Colonic mucosa (tissue), 4 donors: ENCODE results near the gene UBP1. TPM values are rescaled to one million over a fixed set of nuclear protein-coding genes. Genes with fewer than 3 reads are reported as not detected.
"Not testable (repeated sequence)": the region's sequence is repeated elsewhere in the genome, so short reads cannot be mapped to it uniquely, and the experiment has no call there.

Source experiments
- DNase-seq: peaks from one replicate; pipeline ENCODE4 v3.0.0-alpha.2; 2020
- H3K27ac ChIP-seq: fragments of 200-600 bp; one replicate; pipeline ENCODE4 v1.8.0; 2021
- H3K27me3 ChIP-seq: fragments of 200-600 bp; one replicate; pipeline ENCODE4 v1.8.0; 2021
- H3K36me3 ChIP-seq: fragments of 200-600 bp; one replicate; pipeline ENCODE4 v1.8.0; 2021
- H3K4me1 ChIP-seq: fragments of 200-600 bp; one replicate; pipeline ENCODE4 v1.8.0; 2021; ENCODE audit warnings: mild to moderate bottlenecking
- H3K4me3 ChIP-seq: fragments of 200-600 bp; one replicate; pipeline ENCODE4 v1.8.0; 2021
- H3K9ac ChIP-seq, 2 donors: one replicate each; pipeline ENCODE4 v1.7.0; 2013; ENCODE audit warnings: control low read depth in 2 of 2, low read depth in 2 of 2, low read length in 2 of 2
- H3K9me3 ChIP-seq: fragments of 200-600 bp; one replicate; pipeline ENCODE4 v1.8.0; 2021
- intact Hi-C: fragments of 100-400 bp; cut with DNase I; formaldehyde crosslinking; loops from one replicate; pipeline ENCODE4 v1.14.1; 2022
- total RNA-seq, 2 donors: library from RNA; stranded (reverse); fragmentation: NEBNext Ultra II Directional in 1 of 2; extraction: Animal tissue kit (Norgen Biotek cat#: 25700) in 1 of 2; gene quantifications; one replicate each; pipeline ENCODE4 v1.2.1, GENCODE V29; 2021
- TF ChIP-seq, protein P1 (sequence below): fragments of 200-600 bp; IDR thresholded peaks from one replicate; pipeline ENCODE4 v1.8.0; 2022; ENCODE audit warnings: antibody characterized with exemption, mild to moderate bottlenecking
- donor health status: healthy.
- donor health status: DM: no; HTN: no; CAD: no.
- donor health status: DM: no; HTN: no; CAD: no.

UBP1 gene
- total RNA-seq, 2 donors from 2014 or later = 68.2 to 71.4 TPM

DNA sequence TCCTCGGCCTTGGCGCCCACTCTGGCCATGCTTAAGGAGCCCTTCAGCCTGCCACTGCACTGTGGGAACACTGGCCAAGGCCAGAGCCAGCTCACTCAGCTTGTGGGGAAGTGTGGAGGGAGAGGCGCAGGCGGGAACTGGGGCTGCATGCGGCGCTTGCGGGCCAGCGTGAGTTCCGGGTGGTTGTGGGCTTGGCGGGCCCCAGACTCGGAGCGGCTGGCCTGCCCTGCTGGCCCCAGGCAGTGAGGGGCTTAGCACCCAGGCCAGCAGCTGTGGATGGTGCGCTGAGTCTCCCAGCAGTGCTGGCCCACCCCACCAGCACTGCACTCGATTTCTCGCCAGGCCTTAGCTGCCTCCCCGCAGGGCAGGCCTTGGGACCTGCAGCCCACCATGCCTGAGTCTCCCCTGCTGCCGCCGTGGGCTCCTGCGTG is 13.1 kb upstream of the UBP1 start:
- DNase-seq = no peak
- no peaks in the 10 kb centered on the region for H3K27me3 ChIP-seq
- H3K4me1 ChIP-seq = no peaks in the 10 kb centered on the region
- H3K36me3 ChIP-seq = no peaks in the 10 kb centered on the region
- intact Hi-C loops = no loop called here
- H3K9me3 ChIP-seq = no peaks in the 10 kb centered on the region
- no peak overlapping the region for H3K9ac ChIP-seq
- TF ChIP-seq, protein P1, sequence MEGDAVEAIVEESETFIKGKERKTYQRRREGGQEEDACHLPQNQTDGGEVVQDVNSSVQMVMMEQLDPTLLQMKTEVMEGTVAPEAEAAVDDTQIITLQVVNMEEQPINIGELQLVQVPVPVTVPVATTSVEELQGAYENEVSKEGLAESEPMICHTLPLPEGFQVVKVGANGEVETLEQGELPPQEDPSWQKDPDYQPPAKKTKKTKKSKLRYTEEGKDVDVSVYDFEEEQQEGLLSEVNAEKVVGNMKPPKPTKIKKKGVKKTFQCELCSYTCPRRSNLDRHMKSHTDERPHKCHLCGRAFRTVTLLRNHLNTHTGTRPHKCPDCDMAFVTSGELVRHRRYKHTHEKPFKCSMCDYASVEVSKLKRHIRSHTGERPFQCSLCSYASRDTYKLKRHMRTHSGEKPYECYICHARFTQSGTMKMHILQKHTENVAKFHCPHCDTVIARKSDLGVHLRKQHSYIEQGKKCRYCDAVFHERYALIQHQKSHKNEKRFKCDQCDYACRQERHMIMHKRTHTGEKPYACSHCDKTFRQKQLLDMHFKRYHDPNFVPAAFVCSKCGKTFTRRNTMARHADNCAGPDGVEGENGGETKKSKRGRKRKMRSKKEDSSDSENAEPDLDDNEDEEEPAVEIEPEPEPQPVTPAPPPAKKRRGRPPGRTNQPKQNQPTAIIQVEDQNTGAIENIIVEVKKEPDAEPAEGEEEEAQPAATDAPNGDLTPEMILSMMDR = no peak
- no peak overlapping the region for H3K27ac ChIP-seq
- H3K4me3 ChIP-seq = no peak overlapping the region

DNA sequence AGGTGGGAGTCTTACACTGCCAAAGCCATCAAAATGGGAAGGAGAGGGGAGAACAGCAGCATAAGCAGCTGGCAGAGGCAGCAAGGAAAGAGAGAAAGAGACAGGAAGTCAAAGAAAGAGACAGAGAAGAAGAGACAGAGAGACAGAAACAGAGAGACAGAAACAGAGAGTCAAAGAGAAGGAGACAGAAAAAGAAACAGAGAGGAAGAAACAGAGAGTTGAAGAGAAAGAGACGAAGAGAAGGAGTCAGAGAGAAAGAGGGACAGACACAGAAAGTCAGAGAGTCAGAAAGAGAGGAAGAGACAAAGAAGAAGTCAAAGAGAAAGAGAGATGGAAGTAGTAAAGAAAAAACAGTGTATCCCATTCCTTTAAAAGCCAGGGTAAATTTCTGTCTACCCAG is 11.8 kb upstream of the UBP1 start:
- H3K9ac ChIP-seq, H3K4me3 ChIP-seq, intact Hi-C loops, H3K36me3 ChIP-seq, H3K4me1 ChIP-seq, H3K9me3 ChIP-seq, H3K27me3 ChIP-seq, DNase-seq, H3K27ac ChIP-seq: not testable (repeated sequence)

DNA sequence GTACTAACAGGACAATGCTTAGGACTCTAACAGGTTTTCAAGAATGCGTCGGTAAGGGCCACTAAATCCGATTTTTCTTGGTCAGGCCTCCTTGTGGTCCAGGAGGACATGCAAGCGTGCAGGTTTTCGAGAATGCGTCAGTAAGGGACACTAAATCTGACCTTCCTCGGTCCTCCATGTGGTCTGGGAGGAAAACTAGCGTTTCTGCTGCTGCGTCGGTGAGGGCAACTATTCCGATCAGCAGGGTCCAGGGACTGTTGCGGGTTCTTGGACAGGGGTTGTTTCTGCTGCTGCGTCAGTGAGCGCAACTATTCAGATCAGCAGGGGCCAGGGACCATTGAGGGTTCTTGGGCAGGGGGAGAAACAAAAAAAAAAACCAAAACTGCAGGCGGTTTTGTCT is 7.8 kb upstream of the UBP1 start:
- no peaks in the 10 kb centered on the region for H3K36me3 ChIP-seq
- intact Hi-C loops = no loop called here
- no peak overlapping the region for H3K4me3 ChIP-seq
- no peak overlapping the region for H3K27ac ChIP-seq
- no peaks in the 10 kb centered on the region for H3K27me3 ChIP-seq
- H3K9ac ChIP-seq = no peak overlapping the region
- H3K9me3 ChIP-seq = no peaks in the 10 kb centered on the region
- TF ChIP-seq, protein P1 = no peak
- H3K4me1 ChIP-seq = no peaks in the 10 kb centered on the region
- no peak for DNase-seq

- H3K27me3 ChIP-seq, H3K9me3 ChIP-seq, H3K36me3 ChIP-seq, H3K9ac ChIP-seq, intact Hi-C loops, H3K4me1 ChIP-seq, H3K27ac ChIP-seq, DNase-seq, H3K4me3 ChIP-seq: not testable (repeated sequence)
These were observed 7.0 kb upstream of the UBP1 start for GRCh38 chr3:33447256-33447625.

DNA sequence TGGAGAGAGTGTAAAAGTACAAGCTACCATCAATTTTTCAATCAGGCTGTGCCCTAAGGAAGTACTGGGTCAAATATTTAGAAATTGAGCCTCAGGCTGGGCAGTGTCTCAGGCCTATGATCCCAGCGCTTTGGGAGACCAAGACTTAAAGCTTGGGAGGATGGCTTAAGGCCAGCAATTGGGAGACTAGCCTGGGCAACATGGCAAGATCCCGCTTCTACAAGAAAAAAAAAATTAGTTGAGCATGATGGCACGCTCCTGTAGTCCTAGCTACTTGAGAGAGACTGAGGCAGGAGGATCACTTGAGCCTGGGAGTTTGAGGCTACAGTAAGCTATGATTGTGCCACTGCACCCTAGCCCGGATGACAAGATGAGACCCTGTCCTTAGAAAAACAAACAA is 2.0 kb upstream of the UBP1 start:
- TF ChIP-seq, protein P1 = no peak
- Histone ChIP-seq H3K27me3 (no peaks in the 10 kb centered on the region), H3K27ac (peak overlapping the region; percentile 100), H3K36me3 (no peaks in the 10 kb centered on the region), H3K4me1 (peaks cover 3% of the 10 kb centered on the region), H3K4me3 (no peak overlapping the region), H3K9me3 (no peaks in the 10 kb centered on the region), H3K9ac (no peak overlapping the region)
- no peak for DNase-seq
- intact Hi-C loops = no loop called here

DNA sequence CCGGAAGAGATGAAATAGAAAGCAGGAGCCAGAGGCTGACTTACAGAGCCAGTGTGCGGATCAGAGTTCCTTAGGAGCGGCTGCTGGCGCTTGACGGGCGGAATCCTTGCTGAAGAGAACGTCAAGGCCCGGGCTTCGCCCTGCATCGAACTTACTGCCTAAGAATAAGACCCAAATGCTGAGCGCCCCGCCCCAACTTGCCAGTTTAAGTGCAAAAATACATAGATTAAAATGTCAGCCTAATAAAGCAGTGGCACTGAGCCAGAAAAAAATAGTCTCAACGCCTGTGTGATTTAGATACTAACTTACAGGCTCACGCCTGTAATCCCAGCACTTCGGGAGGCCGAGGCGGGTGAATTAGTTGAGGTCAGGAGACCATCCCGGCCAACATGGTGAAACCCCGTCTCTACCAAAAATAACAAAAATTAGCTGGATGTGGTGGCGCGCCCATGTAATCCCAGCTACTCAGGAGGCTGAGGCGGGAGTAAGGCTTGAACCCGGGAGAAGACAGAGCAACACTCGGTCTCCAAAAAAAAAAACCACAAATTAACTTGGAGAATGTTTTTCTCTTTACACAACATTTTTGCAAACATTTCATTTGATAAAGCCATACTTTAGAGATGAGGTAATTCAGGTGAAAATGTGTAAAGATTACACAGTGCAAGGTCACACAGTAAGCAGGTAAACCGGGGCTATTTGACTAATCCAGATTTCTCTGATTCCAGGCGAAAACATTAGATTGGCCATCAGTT is 1.2 kb upstream of the UBP1 start:
- Histone ChIP-seq H3K4me1 (peaks cover 5% of the 10 kb centered on the region), H3K27ac (peak overlapping the region; percentile 100), H3K4me3 (peak overlapping the region; percentile 64), H3K36me3 (no peaks in the 10 kb centered on the region), H3K27me3 (no peaks in the 10 kb centered on the region), H3K9ac (peak overlapping the region; percentile 92 to 98), H3K9me3 (no peaks in the 10 kb centered on the region)
- peak; percentile 64 for DNase-seq
- TF ChIP-seq, protein P1 = no peak
- intact Hi-C loops = no loop called here
